Measurements from ENCODE around the gene KRT1.

The KRT1 gene

DNA sequence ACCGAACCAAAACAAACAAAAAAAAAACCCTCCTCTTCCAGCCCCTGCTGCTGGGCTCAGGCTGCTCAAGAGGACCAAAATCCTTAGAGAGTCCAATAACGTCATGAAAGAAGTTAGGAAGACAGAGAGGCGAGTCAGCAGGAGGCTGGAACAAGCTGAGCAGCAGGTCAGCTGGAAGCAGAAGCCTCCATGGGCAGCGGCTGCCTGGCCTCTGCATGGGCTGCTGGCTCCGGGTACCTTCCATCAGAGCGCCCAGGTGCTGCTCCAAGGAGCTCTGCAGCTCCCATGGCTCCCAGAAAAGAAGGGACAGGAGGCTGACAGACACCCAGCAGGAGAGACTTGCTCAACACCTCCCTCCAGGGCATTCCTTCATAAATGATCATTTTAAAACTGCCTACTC is 25.0 kb downstream of the KRT1 start:
- ChIA-PET CTCF (interaction anchor here (0.6 to 1.7 kb wide), 5 partner anchors 81 to 325 kb away, joined by 3 to 7 read pairs (median 3); no protein-coding TSS in a partner anchor), POLR2A (interaction anchor here (1.1 kb wide), 1 partner anchor 12 kb away, joined by 3 read pairs; no protein-coding TSS in a partner anchor)
- TF ChIP-seq GLIS2 (tag by site-specific recombination; IDR thresholded peaks at IDR 0.05) (no peak), ZIC2 (tag by site-specific recombination; IDR thresholded peaks at IDR 0.05) (peak; percentile 76), ZNF621 (tag by site-specific recombination; IDR thresholded peaks at IDR 0.05) (no peak), ZNF37A (tag by site-specific recombination; IDR thresholded peaks at IDR 0.05) (no peak), ZFP37 (tag by site-specific recombination; IDR thresholded peaks at IDR 0.05) (no peak)
- TF ChIP-seq, protein P1, sequence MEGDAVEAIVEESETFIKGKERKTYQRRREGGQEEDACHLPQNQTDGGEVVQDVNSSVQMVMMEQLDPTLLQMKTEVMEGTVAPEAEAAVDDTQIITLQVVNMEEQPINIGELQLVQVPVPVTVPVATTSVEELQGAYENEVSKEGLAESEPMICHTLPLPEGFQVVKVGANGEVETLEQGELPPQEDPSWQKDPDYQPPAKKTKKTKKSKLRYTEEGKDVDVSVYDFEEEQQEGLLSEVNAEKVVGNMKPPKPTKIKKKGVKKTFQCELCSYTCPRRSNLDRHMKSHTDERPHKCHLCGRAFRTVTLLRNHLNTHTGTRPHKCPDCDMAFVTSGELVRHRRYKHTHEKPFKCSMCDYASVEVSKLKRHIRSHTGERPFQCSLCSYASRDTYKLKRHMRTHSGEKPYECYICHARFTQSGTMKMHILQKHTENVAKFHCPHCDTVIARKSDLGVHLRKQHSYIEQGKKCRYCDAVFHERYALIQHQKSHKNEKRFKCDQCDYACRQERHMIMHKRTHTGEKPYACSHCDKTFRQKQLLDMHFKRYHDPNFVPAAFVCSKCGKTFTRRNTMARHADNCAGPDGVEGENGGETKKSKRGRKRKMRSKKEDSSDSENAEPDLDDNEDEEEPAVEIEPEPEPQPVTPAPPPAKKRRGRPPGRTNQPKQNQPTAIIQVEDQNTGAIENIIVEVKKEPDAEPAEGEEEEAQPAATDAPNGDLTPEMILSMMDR (tag by site-specific recombination; IDR thresholded peaks at IDR 0.05) = no peak
- TF ChIP-seq, protein P2, sequence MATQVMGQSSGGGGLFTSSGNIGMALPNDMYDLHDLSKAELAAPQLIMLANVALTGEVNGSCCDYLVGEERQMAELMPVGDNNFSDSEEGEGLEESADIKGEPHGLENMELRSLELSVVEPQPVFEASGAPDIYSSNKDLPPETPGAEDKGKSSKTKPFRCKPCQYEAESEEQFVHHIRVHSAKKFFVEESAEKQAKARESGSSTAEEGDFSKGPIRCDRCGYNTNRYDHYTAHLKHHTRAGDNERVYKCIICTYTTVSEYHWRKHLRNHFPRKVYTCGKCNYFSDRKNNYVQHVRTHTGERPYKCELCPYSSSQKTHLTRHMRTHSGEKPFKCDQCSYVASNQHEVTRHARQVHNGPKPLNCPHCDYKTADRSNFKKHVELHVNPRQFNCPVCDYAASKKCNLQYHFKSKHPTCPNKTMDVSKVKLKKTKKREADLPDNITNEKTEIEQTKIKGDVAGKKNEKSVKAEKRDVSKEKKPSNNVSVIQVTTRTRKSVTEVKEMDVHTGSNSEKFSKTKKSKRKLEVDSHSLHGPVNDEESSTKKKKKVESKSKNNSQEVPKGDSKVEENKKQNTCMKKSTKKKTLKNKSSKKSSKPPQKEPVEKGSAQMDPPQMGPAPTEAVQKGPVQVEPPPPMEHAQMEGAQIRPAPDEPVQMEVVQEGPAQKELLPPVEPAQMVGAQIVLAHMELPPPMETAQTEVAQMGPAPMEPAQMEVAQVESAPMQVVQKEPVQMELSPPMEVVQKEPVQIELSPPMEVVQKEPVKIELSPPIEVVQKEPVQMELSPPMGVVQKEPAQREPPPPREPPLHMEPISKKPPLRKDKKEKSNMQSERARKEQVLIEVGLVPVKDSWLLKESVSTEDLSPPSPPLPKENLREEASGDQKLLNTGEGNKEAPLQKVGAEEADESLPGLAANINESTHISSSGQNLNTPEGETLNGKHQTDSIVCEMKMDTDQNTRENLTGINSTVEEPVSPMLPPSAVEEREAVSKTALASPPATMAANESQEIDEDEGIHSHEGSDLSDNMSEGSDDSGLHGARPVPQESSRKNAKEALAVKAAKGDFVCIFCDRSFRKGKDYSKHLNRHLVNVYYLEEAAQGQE (tag by site-specific recombination; IDR thresholded peaks at IDR 0.05) = no peak
- TF ChIP-seq, protein P3, sequence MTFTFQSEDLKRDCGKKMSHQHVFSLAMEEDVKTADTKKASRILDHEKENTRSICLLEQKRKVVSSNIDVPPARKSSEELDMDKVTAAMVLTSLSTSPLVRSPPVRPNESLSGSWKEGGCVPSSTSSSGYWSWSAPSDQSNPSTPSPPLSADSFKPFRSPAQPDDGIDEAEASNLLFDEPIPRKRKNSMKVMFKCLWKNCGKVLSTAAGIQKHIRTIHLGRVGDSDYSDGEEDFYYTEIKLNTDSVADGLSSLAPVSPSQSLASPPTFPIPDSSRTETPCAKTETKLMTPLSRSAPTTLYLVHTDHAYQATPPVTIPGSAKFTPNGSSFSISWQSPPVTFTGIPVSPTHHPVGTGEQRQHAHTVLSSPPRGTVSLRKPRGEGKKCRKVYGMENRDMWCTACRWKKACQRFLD (tag by site-specific recombination; IDR thresholded peaks at IDR 0.05) = no peak
- TF ChIP-seq, protein P4, sequence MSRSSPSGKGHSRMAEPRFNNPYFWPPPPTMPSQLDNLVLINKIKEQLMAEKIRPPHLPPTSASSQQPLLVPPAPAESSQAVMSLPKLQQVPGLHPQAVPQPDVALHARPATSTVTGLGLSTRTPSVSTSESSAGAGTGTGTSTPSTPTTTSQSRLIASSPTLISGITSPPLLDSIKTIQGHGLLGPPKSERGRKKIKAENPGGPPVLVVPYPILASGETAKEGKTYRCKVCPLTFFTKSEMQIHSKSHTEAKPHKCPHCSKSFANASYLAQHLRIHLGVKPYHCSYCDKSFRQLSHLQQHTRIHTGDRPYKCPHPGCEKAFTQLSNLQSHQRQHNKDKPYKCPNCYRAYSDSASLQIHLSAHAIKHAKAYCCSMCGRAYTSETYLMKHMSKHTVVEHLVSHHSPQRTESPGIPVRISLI (tag by site-specific recombination; IDR thresholded peaks at IDR 0.05) = no peak
- H3K4me3 ChIP-seq (ENCODE audit: low read depth, low read length) = no peak overlapping the region
- no peaks in the 10 kb centered on the region for H3K36me3 ChIP-seq (ENCODE audit: control insufficient read depth in 2 of 2, insufficient read depth in 1 of 2, low read length in 2 of 2)
- H3K4me1 ChIP-seq (ENCODE audit: control insufficient read depth, insufficient read depth, low read length) = no peaks in the 10 kb centered on the region
- no peak overlapping the region for H3K27ac ChIP-seq (ENCODE audit: extremely low read depth, low read depth, low read length)
- H3K9me3 ChIP-seq (ENCODE audit: control insufficient read depth, insufficient read depth, low read depth, low read length) = no peaks in the 10 kb centered on the region

DNA sequence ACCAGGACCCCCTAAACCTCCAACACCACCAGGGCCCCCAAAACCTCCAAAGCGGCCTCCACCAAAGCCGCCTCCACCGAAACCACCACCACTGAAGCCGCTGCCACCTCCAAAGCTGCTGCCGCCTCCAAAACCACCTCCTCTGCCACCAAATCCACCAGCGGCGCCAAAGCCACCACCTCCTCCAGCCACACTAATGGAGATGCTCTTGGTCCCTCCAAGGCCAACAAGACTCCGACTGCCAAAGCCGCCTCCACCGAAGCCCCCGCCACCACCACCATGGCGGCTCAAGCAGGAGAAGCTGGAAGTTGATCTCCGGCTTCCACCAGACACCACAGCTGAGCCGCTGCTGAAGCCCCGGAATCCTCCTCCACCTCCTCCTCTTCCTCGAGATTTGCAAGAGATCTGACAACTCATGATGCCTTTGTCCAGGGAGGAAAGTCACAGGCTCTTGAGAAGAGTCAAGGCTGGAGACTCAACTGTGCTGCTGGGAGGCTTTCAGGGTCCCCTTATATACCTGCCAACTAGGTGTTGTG is 28.4 kb downstream of the KRT1 start, which contains the start of gene KRT2:
Gene KRT2 (minus strand): TSS at position 486 of the 536 bp plus-strand sequence. CDS start 69 bp downstream, at position 417.
- no peak within 1 kb of the TSS for H3K4me3 ChIP-seq (ENCODE audit: low read depth, low read length)
- ChIA-PET POLR2A (no interaction called here), CTCF (interaction anchor here (1.4 kb wide), 1 partner anchor 228 kb away, joined by 3 read pairs; no protein-coding TSS in a partner anchor)
- H3K4me1 ChIP-seq (ENCODE audit: control insufficient read depth, insufficient read depth, low read length) = no peaks in the 10 kb centered on the region
- no peak within 1 kb of the TSS for H3K27ac ChIP-seq (ENCODE audit: extremely low read depth, low read depth, low read length)
- no peaks in the 10 kb centered on the region for H3K9me3 ChIP-seq (ENCODE audit: control insufficient read depth, insufficient read depth, low read depth, low read length)
- TF ChIP-seq RBAK (tag by site-specific recombination; IDR thresholded peaks at IDR 0.05) (no peak), ZNF133 (tag by site-specific recombination; IDR thresholded peaks at IDR 0.05) (no peak), ZNF777 (tag by site-specific recombination; IDR thresholded peaks at IDR 0.05; ENCODE audit: borderline replicate concordance) (no peak), ZNF701 (tag by site-specific recombination; IDR thresholded peaks at IDR 0.05) (no peak), ZNF560 (tag by site-specific recombination; IDR thresholded peaks at IDR 0.05; ENCODE audit: borderline replicate concordance) (no peak), SCRT2 (tag by site-specific recombination; IDR thresholded peaks at IDR 0.05) (no peak), BCL11A (tag by site-specific recombination; IDR thresholded peaks at IDR 0.05; ENCODE audit: low read depth) (no peak), ZSCAN16 (tag by site-specific recombination; IDR thresholded peaks at IDR 0.05) (no peak), TCF7L2 (IDR thresholded peaks at IDR 0.05; ENCODE audit: borderline replicate concordance, low read depth, low read length) (no peak), ZNF350 (tag by site-specific recombination; IDR thresholded peaks at IDR 0.05) (no peak), ZNF664 (tag by site-specific recombination; IDR thresholded peaks at IDR 0.05) (no peak)
- TF ChIP-seq, protein P5, sequence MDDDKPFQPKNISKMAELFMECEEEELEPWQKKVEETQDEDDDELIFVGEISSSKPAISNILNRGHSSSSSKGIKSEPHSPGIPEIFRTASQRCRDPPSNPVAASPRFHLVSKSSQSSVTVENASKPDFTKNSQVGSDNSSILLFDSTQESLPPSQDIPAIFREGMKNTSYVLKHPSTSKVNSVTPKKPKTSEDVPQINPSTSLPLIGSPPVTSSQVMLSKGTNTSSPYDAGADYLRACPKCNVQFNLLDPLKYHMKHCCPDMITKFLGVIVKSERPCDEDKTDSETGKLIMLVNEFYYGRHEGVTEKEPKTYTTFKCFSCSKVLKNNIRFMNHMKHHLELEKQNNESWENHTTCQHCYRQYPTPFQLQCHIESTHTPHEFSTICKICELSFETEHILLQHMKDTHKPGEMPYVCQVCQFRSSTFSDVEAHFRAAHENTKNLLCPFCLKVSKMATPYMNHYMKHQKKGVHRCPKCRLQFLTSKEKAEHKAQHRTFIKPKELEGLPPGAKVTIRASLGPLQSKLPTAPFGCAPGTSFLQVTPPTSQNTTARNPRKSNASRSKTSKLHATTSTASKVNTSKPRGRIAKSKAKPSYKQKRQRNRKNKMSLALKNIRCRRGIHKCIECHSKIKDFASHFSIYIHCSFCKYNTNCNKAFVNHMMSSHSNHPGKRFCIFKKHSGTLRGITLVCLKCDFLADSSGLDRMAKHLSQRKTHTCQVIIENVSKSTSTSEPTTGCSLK (tag by site-specific recombination; IDR thresholded peaks at IDR 0.05) = no peak
- TF ChIP-seq, protein P6, sequence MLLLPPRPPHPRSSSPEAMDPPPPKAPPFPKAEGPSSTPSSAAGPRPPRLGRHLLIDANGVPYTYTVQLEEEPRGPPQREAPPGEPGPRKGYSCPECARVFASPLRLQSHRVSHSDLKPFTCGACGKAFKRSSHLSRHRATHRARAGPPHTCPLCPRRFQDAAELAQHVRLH (tag by site-specific recombination; IDR thresholded peaks at IDR 0.05) = no peak
- TF ChIP-seq, protein P7, sequence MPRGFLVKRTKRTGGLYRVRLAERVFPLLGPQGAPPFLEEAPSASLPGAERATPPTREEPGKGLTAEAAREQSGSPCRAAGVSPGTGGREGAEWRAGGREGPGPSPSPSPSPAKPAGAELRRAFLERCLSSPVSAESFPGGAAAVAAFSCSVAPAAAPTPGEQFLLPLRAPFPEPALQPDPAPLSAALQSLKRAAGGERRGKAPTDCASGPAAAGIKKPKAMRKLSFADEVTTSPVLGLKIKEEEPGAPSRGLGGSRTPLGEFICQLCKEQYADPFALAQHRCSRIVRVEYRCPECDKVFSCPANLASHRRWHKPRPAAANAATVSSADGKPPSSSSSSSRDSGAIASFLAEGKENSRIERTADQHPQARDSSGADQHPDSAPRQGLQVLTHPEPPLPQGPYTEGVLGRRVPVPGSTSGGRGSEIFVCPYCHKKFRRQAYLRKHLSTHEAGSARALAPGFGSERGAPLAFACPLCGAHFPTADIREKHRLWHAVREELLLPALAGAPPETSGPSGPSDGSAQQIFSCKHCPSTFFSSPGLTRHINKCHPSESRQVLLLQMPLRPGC (tag by site-specific recombination; IDR thresholded peaks at IDR 0.05) = no peak
- no peaks in the 10 kb centered on the region for H3K36me3 ChIP-seq (ENCODE audit: control insufficient read depth in 2 of 2, insufficient read depth in 1 of 2, low read length in 2 of 2)
